GM21619 (cell line): Measurements from ENCODE around the gene ZNF837.
A peak's percentile ranks its signal among the peaks of the same experiment; 100 is the strongest.
"Not testable (repeated sequence)": the region's sequence is repeated elsewhere in the genome, so short reads cannot be mapped to it uniquely, and the experiment has no call there.

Experiments used
- ATAC-seq: cut with Tn5 transposase; IDR thresholded peaks from one replicate; pipeline ENCODE4 v1.9.1; 2021; ENCODE audit not compliant: unreplicated experiment

ZNF837 gene

GRCh38 chr19:58351990-58352755 is 28.7 kb downstream of the ZNF837 start:
- ATAC-seq = no peak

GRCh38 chr19:58351558-58351878 is 29.3 kb downstream of the ZNF837 start:
- ATAC-seq = no peak

GRCh38 chr19:58350871-58351557 is 29.8 kb downstream of the ZNF837 start:
- ATAC-seq = no peak

- ATAC-seq = no peak
Measured at GRCh38 chr19:58350001-58350861, 30.6 kb downstream of the ZNF837 start.

- no peak for ATAC-seq
Measured at GRCh38 chr19:58349590-58349989, 31.2 kb downstream of the ZNF837 start.

- ATAC-seq = not testable (repeated sequence)
Measured at GRCh38 chr19:58348080-58348479, 32.8 kb downstream of the ZNF837 start.

GRCh38 chr19:58346961-58347929 is 33.6 kb downstream of the ZNF837 start:
- peak; percentile 80 for ATAC-seq

GRCh38 chr19:58345558-58345957 is 35.3 kb downstream of the ZNF837 start:
- no peak for ATAC-seq

GRCh38 chr19:58338825-58339558 is 41.8 kb downstream of the ZNF837 start:
- no peak for ATAC-seq

GRCh38 chr19:58338336-58338735 is 42.5 kb downstream of the ZNF837 start:
- ATAC-seq = no peak

- ATAC-seq = no peak
Measured at GRCh38 chr19:58336820-58337219, 44.0 kb downstream of the ZNF837 start.

- ATAC-seq = no peak
Measured at GRCh38 chr19:58336216-58336615, 44.6 kb downstream of the ZNF837 start.

- ATAC-seq = no peak
Measured at GRCh38 chr19:58335630-58336029, 45.2 kb downstream of the ZNF837 start.

GRCh38 chr19:58334691-58335249 is 46.1 kb downstream of the ZNF837 start:
- ATAC-seq = no peak

GRCh38 chr19:58332697-58333096 is 48.1 kb downstream of the ZNF837 start:
- ATAC-seq = no peak

- ATAC-seq = no peak
Measured at GRCh38 chr19:58330458-58330857, 50.4 kb downstream of the ZNF837 start.

GRCh38 chr19:58328999-58329398 is 51.8 kb downstream of the ZNF837 start:
- no peak for ATAC-seq

GRCh38 chr19:58326914-58327726 is 53.7 kb downstream of the ZNF837 start, which contains the start of gene ZSCAN22:
Gene ZSCAN22 (plus strand): TSS chr19:58326994. CDS start chr19:58334803, 7,809 bp downstream.
- peak; percentile 88 for ATAC-seq

GRCh38 chr19:58326501-58326913 is 54.3 kb downstream of the ZNF837 start:
- no peak for ATAC-seq
